Kidney capillary endothelial cell (primary cell): ENCODE data around the gene RPN2.

Experiments used
- DNase-seq: peaks from one replicate; pipeline ENCODE4 v3.0.0-alpha.2; 2018; ENCODE audit warnings: low spot score

RPN2 gene

DNA sequence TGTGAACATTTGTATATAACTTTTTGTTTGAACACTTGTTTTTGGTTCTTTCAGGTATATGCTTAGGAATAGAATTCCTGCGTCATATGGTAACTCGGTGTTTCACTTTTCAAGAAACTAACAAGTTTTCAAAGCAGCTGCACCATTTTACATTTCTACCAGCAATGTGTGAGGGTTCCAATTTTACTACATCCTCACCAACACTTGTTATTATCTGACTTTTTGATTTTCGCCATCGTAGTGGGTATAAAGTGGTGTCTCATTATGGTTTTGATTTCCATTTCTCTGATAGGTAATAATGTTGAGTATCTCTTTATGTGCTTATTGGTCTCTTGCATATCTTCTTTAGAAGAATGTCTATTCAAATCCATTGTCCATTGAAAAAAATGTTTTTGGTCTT lies 39.8 kb downstream of the RPN2 start:
- no peak for DNase-seq

DNA sequence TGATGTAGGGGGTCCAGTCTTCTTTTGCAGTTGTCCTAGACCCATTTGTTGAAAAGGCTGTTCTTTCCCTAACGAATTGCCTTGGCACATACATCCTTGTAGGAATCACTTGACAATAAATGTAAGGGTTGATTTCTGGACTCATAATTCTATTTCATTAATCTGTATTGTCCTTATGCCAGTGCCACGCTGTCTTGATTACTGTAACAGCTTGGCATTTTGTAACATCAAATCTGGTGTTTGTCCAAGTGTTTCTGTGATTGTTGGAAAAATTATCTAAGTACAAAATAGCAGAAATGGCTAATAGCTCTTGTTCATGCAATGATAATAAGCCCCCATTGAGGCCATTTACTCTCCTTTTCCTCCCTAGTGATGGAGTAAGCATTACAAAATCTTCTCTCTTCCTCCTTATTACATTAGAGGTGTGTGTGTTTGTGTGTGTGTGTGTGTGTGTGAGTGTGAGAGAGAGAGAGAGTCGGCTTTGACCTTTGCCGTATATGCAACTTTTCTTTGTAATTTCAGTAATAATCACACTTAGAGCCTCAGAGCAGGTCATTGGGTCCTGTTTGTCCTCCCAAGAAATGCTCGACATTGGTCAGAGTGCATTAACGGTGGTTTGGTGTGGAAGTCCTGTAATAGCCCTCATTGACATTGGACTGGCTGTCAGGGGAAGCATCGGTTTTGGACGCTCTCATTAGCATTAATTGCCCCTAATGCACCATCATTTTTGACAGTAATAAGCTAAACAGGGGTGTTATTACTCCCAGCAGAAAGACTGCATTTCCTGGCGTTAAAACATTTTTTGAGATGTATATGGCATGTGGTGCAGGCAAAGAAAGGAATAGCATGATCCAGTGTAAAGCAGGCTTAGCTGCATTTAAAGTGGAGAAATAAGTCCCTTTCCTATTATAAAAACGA lies 40.9 kb downstream of the RPN2 start:
- no peak for DNase-seq

DNA sequence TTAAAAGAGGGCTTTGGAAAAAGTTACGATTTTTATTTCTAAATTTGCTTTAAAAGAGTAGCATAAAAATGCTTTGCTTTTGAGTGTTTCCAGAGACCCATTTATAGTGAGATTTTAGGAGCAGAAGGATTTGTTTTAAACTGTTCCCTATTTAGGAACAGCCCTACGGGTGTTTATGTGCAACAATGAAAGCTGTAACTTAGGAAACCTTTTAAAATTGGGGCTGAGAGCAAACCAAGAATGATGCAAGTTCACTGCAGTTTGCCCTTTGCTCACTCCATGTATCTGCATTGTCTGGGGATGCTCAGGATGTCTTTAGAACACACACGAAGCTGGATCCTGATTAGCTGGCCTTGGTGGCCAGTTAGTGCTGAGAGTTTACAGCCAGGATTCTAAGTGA lies 41.6 kb downstream of the RPN2 start:
- DNase-seq: no peak

DNA sequence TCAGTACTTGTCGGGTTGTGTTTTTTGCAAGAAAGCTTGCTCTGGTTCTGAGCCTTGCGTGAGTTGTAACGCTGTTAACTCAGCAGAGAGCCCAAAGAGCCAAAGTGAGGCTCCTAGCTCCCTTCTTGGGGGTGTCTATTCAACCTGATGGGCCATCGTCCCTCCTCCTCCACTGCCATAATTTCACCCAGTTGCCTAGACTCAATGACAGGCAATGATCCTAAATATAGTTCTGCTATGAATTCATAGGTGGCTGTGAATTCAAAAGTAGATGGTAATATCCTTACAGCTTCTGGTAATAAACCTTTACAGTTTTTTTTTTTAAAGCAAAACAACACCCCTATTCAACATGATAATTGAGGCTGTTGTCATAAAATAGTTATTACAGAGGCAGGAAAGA lies 43.0 kb downstream of the RPN2 start:
- no peak for DNase-seq

DNA sequence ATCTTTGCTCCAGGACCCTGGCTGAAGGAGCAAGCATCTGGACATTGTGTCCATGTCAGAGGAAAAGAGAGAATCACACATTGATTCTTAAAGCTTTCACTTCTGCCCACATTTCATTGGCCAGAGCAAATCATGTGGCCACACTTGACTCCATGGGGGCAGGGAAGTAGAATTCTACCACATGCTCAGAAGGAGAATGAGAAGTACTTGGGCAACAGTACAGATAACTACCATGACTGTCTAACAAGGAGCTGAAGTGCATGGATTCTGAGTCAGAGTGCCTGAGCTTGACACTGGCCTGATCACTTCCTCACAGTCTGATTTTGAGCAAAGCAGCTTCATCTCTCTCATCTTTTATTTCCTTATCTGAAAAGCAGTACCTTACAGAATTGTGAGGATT lies 43.9 kb downstream of the RPN2 start:
- peak; percentile 40 for DNase-seq

DNA sequence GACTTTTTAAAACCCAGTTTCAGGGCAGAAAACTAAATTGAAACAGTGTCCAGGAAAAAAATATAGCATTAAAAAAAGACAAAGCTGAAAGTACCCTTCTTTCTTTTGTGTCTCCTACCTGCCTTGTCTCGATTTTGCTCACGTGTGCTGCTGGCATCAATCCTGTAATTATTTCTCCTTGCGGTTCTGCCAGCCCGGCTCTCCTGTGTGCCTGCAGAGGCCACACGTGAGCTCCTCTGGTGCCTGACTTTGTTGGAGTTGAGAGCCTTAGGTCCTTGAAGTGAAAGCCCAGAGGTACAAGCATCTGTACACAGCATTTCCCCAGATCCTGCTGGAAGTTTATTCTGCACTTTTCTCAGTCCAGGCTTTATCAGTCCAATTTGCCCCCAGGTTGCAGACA lies 46.0 kb downstream of the RPN2 start:
- DNase-seq: no peak

DNA sequence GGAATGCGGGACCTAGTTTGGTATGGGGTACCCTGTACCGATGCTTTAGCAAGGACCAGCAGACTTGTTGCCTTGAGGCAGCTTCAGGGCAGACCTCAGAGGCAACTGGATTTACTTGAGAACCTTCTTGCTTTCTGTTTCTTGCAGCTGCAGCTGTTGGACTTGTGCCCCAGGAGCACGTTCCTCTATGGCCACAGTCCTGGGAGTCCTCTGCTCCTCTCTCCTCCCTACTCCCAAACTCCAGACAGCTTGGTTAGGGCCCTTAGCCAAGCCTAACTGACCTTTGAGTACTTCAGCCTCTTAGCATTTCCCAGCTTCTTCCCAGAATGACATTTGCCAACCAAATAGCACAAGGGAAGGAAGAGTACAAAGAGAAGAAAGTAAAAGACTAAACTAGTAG lies 47.8 kb downstream of the RPN2 start:
- no peak for DNase-seq

DNA sequence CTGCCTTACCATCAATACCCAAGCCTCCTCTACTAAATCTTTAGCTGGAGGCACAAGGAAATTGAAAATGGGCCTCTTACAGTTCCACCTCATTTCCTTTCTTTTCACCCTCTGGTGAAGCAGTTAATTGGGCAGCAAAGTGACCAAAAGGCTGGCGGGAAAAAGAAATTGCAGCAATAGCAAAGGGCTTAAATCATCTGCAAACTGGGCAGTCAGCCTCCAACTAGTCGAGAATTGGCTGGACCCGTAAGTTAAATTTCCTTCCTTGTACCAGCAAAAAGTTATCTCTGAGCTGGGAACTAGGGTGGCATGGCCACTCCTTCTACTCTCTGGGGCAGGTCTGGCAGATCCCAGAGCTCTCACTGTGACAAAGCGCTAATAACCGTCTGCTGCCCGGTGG lies 49.0 kb downstream of the RPN2 start:
- DNase-seq: no peak

DNA sequence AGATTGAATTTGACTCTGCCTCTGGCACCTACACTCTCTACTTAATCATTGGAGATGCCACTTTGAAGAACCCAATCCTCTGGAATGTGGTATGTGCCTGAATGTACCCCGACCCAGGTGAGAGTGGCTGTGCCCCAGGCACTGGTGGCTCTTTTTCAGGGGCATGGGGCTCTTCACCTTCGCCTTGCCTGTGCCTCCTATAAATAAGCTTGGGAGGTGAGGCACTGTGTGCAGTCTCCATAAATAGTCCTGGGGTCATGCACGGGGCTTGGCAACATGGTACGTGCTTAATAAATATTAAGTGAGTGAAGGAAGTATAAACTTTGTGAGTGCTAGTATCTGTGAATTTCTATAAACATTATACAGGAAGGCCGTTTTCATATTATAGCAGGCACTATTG lies 49.5 kb downstream of the RPN2 start:
- DNase-seq: no peak

DNA sequence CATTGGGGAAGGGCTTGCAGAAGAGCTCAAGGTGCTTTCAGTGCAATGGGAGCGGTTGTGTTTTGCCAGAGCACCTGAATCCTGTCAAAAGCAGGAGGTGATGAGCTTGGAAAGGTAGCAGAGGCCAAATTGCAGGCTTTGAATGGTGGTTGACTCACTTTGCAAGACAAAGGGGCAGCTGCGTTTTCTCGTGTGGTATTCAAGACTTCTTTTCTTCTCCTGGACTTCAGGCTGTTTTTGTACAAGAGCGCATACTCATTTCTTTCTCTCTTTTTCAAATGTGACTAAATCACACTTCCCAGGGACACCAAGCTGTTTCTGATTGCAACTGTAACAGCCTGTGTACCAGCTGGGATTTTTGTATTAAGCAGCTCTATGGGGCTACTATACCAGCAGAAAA lies 50.2 kb downstream of the RPN2 start:
- no peak for DNase-seq

DNA sequence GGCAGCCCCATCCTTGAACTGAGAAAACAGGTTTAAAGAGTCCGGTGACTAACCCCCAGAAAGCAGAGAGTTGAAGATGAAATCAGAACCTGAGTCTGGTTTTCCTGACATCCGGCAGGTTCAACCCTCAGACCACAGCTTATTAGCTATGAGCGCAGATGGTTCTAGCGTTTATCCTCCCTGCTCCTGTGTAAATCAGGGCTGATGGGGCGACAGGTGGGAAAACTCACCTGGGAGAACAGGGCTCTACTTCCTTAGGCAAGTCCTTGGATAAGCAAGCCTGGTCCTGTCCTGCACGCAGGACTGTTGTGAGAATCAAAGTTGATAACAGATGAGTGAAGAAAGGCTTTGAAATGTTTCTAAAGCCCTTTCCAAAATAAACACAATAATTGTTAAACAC lies 51.1 kb downstream of the RPN2 start:
- no peak for DNase-seq

DNA sequence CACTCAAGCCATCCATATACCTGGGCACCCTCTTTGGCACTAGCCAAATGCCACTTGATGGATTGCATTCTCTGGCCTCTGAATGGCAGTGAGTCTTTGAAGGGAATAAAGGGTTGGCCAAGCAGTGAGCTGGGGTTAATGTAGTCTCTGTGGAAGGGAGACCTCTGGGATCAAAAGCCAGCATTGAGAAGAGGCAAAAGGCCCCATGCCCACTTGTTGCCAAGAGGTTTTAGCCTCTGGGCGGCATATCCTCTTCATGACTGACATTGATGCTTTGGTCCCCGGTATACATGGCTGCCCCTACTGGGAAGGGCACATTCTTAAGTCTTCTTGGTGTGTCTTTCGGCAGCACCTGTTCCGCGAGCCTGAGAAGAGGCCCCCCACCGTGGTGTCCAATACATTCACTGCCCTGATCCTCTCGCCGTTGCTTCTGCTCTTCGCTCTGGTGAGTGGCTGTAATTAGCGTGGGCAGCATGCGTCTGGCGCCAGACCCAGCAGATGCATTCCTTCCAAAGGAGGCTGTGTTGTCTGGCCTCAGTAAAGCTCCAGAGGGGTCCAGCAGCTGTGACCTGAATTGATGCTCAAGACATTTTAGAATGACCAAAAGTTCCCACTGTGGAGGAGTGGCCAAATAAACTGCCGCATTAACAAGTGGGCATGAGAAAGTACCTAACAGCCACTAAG lies 53.0 kb downstream of the RPN2 start:
- no peak for DNase-seq

DNA sequence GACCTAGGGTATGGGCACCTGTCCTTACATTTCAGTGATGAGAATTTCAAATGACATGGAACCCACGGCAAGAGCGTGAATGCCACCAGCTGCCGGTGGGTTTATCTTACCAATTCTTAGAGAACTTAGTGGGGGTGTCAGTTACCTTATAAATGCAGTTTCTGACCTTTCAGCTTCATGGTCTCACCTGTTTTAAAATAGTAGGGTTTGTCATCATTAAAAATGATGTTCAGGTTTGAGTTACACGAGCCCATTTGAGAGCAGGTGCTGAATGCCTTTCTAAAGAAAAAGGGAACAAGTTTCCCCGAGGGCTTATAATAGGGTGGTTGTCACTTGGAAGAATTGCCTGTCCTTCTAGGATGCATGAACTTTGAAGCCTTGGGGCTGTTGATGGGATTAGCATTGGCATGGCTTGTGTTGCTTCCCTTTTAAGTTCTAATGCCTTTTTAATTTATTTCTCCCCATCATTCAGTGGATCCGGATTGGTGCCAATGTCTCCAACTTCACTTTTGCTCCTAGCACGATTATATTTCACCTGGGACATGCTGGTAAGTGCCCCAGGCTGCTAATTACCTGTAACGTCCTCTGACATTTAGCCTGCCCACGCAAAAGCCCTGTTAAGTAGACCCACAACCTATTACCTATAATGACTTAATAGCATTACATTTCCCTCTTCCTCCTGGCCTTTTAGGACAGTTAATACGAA lies 54.6 kb downstream of the RPN2 start:
- no peak for DNase-seq

DNA sequence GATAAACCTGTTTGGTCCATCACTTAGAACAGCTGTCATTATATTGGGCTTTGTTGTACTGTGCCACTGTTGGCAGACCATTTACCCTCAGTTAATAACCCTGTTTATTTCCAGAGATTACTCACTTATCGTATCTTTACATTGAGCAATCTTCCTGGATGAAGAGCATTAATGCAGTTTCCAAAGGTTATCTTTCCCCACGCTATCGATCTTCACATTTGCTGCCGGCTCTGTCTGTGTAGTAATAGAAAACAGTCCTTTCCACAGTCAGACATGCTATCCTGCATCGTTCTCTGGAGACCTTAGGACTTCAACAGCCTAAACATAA lies 55.1 kb downstream of the RPN2 start:
- no peak for DNase-seq

DNA sequence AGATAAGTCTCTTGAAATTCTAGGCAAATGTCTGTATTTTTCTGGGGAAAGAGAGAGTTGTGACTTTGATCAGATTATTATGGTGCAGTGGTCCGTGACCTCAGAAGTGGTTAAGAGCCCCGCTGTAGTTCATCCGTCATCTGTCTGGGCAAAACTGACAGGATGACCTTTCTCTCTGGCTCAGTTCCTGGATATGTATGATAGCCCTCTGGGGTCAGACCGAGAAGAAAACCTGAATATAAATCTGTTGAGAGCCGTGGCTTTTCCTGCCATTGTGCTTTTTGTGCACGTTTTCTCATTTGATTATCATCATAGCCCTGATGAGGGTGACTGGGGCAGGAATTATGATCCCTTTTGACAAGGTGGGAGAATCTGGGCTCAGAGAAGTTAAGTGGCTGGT lies 55.9 kb downstream of the RPN2 start:
- no peak for DNase-seq

DNA sequence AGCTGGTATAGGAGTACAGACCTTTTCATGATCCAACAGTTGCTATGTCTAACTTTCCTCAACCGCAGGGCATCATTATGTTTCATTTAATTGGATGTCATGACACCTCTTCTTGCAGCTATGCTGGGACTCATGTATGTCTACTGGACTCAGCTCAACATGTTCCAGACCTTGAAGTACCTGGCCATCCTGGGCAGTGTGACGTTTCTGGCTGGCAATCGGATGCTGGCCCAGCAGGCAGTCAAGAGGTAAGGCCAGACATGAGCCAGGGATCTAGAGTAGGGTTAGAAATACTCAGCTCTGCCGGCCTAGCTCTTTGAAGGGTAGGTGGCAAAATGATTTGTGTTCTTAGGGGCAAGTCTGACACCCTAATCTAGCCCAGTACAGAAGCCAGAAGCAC lies 57.3 kb downstream of the RPN2 start:
- DNase-seq: no peak

DNA sequence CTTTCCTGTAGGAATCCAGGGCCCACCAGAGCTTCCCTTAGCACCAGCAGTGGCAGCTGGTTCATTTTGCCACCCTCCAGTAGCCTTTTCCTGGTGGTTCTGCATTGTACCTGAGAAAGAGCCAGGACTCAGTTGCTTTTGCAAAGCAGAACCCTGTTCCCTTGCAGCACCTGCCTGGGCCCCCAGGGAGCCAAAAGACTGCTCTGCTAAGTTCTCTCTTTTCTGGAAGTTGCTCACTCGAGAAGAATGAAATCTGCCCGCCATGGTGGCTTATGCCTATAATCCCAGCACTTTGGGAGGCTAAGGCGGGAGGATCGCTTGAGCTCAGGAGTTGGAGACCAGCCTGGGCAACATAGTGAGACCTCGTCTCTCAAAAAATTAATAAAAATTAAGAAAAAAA lies 58.5 kb downstream of the RPN2 start:
- no peak for DNase-seq

DNA sequence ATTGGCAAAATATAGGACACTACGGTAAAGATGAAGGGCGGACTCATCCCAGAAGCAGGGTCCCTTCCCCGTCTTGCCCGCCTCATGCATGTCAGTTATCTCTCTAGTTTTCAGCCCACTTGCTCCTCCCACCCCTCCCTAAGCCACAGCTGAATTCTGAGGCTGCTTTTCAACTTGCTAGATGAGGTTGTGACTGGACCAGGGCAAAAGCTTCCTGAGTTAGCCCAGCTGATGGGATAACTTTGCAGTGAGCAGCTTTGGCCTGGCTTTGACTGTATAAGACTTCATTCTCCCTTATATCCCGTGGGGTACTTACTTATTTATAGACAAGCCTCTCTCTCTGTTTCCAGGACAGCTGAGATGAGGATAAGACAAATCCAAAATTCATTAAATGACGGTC lies 59.3 kb downstream of the RPN2 start:
- DNase-seq: no peak

DNA sequence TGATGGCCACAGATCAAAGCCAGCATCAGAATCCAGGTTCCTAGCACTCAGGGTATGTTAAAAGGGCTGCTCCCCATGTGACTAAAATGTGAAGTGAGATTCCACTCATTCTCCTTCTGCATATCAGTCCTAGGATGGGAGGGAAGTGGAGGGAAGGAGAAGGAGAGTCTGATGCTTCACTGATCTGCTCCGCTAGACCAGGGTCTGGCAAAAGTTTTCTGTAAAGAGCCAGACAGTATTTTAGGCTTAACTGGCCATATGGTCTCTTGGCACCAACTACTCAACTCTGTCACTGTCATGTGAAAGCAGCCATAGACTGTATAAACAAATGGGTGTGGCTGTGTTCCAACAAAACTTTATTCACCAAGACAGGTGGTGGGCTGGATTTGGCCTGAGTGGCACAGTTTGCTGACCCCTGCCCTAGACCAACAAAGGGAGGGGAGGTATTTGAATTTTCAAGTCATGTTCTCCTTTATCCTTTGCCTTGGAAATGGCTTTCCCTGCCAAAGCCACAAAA lies 59.9 kb downstream of the RPN2 start:
- no peak for DNase-seq

DNA sequence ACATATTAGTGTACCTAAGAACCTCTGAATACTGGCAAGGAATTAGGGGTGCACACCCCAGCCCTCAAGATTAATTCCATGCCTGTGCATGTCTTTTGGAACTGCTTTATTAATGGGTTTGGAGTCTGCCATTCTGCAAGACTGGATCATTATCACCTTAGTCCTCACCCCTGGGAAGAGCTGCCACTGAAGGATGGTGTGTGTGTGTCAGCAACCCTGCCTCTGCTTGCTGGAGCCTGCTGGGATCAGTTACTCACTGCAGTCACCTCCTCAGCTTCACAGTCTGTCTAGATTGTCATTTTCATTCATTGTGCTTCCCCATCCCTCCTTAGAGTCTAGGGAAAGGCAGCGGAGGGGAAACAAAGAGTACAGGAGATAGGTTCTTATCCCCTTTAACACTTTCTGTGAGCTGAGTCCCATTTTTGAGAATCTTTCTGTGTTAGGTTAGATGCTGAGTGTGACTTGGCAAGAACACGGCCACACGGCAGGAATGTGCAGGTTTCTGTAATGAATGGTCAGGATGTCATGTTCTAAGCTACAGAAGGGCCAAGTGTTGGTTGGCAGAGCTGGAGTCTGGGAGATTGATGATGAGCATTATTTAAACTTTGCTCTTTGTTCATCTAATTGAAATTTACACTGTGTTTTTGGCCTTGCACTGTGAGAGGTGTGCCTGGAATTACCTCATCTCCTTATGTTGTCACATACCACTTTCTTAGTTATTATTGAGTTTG lies 61.4 kb downstream of the RPN2 start:
- DNase-seq: no peak

DNA sequence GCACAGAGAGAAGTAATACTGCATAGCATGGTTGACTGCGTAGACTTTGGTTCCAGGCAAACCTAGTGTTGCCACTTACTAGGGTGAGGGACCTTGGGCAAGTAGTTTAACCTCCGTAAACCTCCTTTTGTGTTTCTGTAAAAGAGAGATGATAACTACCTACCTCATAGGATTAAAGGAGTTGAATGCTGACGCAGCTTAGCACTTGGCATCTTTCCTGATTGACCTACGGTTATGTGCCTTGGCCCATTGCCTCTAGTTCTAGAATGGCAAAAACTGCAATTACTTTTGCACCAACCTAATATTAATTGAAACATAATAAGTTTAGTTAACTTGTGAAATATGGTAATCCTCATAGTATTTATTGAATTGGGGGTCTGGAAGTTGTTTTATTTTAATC lies 63.4 kb downstream of the RPN2 start:
- DNase-seq: no peak
